Muscle of arm (tissue), 12 donors: ENCODE results near the gene HS3ST4. TPM values are rescaled to one million over a fixed set of nuclear protein-coding genes. Genes with fewer than 3 reads are reported as not detected.
"Not testable (repeated sequence)": the region's sequence is repeated elsewhere in the genome, so short reads cannot be mapped to it uniquely, and the experiment has no call there.

Source experiments
- DNase-seq: peaks from one replicate; pipeline ENCODE4 v3.0.0-alpha.2; 2013
- polyA plus RNA-seq, 12 donors: library from polyadenylated mRNA; unstranded; fragments of 120-200 nt; gene quantifications; one replicate each; pipeline ENCODE4 v1.2.1, GENCODE V29; 2013; ENCODE audit not compliant: insufficient read length in 12 of 12

Gene HS3ST4
- polyA plus RNA-seq, 12 donors, result 0.05 to 2.2 (median 0.07) TPM; not detected in 4

DNA sequence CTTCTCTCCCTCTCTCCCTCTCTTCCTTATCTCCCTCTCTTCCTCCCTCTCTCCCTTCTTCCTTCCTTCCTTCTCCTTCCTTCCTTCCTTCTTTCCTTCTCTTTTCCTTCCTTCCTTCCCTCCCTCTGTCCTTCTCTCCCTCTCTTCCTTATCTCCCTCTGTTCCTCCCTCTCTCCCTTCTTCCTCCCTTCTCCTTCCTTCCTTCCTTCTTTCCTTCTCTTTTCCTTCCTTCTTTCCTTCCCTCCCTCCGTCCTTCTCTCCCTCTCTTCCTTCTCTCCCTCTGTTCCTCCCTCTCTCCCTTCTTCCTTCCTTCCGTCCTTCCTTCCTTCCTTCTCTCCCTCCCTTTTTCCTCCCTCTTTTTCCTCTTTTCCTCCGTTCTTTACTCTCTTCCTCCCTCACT, 38.6 kb downstream of the HS3ST4 start:
- DNase-seq, result no peak

DNA sequence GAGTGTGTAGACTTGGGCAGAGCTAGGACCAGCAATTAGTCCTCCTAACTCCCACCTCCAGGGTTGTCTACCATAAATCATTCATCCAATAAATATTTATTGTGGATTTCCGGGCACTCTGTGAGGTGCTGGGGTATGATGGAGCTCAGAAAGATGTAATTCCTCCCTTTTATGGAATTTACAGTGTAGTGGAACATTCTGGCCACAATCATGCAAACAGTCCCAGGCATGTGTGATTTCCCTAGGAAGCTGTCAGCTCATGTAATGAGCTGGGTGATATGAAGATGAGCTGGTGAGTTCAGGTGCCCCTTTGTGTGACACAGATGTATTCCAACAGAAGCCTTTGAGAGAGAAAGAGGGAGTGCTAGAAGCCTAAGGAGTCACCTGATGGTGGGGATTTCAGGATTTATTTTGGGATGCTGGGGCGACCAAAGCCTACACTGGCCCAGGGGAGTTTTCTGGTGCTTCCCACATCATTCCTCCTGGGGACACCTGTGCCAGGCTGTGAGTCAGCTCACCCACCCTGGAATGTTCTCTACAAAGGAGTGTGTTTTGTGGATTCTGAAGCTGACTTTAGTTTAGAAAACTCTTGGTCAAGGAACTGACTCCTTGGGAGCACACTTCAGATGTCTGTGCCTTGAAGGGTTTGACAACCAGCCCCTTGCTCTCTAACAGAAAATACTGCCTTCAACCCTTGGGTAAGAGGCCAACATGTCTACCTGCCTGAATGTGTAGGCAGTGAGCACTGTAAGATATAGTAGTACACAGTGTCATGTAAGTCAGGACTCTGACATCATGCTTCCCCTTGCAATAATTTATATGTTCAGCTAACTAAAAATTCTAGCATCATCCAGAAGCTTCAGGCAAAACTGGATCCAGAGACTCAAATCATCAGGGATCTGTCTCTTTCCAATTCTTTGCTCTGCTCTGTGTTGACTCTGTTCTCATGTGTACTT, 42.9 kb downstream of the HS3ST4 start:
- no peak for DNase-seq

DNA sequence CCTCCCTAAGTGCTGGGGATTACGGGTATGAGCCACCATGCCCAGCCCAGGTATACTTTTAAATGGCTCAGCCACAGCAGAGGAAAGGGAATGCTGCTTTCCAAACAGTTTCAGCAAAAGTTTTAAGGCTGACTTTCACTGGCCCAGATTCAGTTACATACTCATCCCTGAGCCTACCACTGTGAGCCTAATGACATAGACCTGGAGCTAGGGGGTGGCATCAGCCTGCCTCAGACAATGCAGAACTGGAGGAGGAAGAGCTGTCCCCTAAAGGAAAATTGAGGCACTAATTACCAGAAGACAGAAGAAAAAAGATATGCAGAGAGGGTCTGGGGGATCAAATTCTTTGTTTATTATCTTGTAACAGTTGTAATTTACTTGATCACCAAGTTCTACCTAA, 43.9 kb downstream of the HS3ST4 start:
- no peak for DNase-seq

GRCh38 chr16:25747160-25747758, 55.5 kb downstream of the HS3ST4 start:
- peak; percentile 2 for DNase-seq

- DNase-seq, result no peak
Measured at GRCh38 chr16:25748092-25748654, 56.4 kb downstream of the HS3ST4 start.

GRCh38 chr16:25750488-25751216, 58.9 kb downstream of the HS3ST4 start:
- DNase-seq, result no peak

DNA sequence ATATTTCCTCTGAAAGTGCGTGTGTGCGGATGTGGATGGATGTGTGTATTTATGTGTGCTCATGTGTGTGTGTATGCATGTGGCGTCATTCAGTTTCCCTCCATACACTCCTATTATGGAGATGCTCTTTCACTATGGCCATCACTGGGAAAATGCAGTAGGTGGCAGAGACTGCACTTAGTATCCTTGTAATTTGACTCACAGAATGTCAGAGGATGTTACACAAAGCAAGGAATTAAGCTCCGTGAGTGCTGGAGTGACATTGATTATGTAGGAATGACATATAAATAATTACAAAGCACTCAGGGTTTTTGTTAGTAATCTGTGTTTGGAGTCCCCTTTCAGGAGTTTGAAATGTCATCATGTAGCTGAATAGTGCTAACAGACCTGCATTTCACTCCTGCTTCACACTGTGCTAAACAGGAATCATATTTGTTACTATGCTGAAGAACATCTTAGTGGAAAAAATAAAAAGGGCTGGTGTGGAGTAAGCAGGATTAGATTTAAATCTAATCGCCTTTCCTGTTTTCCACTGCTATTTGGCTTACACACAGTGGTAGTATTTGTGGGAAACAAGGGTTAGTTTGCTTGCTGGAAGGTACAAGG, 59.6 kb downstream of the HS3ST4 start:
- DNase-seq, result no peak

GRCh38 chr16:25764466-25764865, 72.7 kb downstream of the HS3ST4 start:
- no peak for DNase-seq

DNA sequence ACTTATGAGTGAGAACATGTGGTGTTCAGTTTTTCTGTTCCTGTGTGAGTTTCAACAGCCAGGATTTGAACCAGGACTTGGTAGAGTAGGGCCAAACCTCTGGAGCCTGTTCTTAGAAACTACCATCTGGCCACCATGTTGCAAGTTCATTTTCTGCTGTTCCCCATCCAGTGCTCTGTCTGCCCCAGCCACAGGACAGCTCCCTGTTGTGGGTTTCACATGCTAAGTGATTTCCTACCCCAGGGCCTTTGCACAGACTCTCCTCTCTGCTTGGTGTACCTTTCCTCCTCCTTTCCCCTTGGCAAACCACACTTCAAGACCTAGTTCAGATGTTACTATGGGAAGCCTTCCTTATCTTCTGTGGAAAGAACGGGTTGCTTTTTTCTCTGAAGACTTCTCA, 79.5 kb downstream of the HS3ST4 start:
- DNase-seq, result no peak

GRCh38 chr16:25771812-25772568, 80.2 kb downstream of the HS3ST4 start:
- no peak for DNase-seq

GRCh38 chr16:25776214-25776613, 84.5 kb downstream of the HS3ST4 start:
- DNase-seq, result not testable (repeated sequence)

- DNase-seq, result no peak
Measured at GRCh38 chr16:25783226-25783625, 91.5 kb downstream of the HS3ST4 start.

DNA sequence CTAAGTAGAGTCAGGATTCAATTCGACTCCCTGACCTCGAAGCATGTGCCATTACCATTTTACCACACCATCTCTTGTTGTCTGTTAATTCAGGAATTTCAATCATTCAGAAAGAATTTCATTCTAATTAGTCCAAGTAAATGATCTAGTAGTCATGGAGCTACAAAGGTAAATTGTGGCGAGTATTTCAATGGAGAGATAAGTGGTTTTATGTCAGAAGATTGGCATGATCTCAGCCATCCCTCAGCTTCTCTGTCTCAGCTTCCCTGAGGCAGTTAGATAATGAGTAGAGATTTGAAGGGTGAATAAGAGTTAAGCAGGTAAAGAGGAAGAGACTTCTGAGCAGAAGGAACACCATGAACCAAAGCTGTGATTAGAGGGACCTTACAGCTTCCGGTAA, 93.6 kb downstream of the HS3ST4 start:
- DNase-seq, result no peak

- no peak for DNase-seq
Measured at GRCh38 chr16:25786748-25787147, 95.0 kb downstream of the HS3ST4 start.

DNA sequence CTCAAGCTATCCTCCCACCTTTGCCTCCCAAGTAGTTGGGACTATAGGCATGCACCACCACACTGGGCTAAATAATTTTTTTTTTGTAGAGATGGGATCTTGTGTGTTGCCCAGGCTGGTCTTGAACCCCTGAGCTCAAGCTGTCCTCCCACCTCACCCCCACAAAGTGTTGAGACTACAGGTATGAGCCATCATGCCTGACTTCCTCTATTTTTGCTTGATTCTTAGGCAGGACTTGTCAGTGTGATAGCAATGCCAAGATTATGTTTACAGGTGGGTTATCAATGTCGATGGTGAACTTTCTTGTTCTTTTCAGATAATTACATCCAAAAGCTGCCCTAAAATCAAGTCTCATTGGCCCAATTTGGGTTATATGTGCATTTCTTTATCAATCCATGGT, 96.9 kb downstream of the HS3ST4 start:
- DNase-seq, result no peak

- DNase-seq, result no peak
Measured at GRCh38 chr16:25796239-25796638, 104.5 kb downstream of the HS3ST4 start.

DNA sequence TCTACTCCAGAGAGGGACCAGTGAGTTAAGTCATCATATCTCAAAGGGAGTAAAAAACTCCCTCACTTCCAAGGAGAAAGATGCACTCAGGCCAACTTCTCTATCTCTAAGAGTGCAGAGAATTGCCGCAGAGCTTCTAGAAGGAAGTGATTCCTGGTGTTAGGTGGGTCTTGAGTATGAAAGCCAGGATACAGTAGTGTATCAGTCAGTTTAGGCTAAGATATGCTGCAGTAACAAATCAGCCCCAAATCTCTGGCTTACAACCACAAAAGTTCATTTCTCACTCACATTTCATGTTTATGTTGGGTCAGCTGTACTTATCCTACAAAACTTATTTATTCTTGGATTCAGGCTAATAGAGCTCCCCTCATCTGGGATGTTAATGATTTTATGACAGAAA, 106.3 kb downstream of the HS3ST4 start:
- no peak for DNase-seq

GRCh38 chr16:25799816-25800215, 108.1 kb downstream of the HS3ST4 start:
- no peak for DNase-seq

GRCh38 chr16:25812215-25812614, 120.5 kb downstream of the HS3ST4 start:
- no peak for DNase-seq

DNA sequence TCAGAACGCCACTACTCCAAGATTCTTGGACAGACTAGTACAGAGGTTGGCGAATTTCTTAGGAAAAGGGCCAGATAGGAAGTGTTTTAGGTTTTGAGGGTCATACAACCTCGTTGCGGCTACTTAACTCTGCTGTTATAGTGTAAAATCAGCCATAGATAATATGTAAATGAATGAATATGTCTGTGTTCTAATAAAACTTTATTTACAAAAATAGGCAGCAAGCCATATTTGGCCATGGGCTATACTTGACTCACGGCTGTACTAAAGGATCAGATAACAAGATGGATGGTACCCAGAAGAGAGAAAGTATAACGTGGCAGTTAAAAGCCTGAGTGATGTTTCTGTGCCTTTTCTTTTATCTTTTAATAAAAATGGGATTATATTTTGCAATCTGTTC, 125.5 kb downstream of the HS3ST4 start:
- DNase-seq, result no peak

GRCh38 chr16:25817876-25818275, 126.1 kb downstream of the HS3ST4 start:
- no peak for DNase-seq
